GM12878 (cell line): Measurements from ENCODE around the gene TSC2. TPM values are rescaled to one million over a fixed set of nuclear protein-coding genes. Genes with fewer than 3 reads are reported as not detected.

Source experiments
- ATAC-seq: fragments of 200-7000 bp; cut with Tn5 transposase; 3 replicates; pipeline ENCODE4 v1.9.1; 2020; ENCODE audit warnings: mild to moderate bottlenecking, moderate library complexity
- BruUV-seq: library from RNA; stranded (reverse); fragments of 400-500 nt; replicated peaks from 2 replicates; lab custom pipeline; 2021; lab: Mats Ljungman, UMichigan
- CTCF ChIA-PET: fragments of 300-600 bp; sonication (Branson Sonifier 250); formaldehyde crosslinking; extraction: SDS; loops from one replicate; lab custom pipeline; 2021; ENCODE audit warnings: inconsistent platforms; lab: Yijun Ruan, JAX
- POLR2A ChIA-PET: fragments of 350-600 bp; formaldehyde crosslinking; extraction: SDS; loops from one replicate; lab custom pipeline; 2021; ENCODE audit warnings: inconsistent platforms; lab: Charles Lee
- RAD21 ChIA-PET: fragments of 300-600 bp; sonication (Branson Sonifier 250); formaldehyde crosslinking; loops from one replicate; lab custom pipeline; 2023; ENCODE audit warnings: antibody characterized with exemption; ENCODE audit not compliant: unreplicated experiment; lab: Charles Lee
- SMC1A ChIA-PET: fragments of 300-600 bp; sonication (Branson Sonifier 250); formaldehyde crosslinking; loops from one replicate; lab custom pipeline; 2023; ENCODE audit not compliant: unreplicated experiment, uncharacterized antibody; lab: Charles Lee
- DNase-seq: peaks from one replicate; pipeline ENCODE4 v3.0.0-alpha.2; 2011; ENCODE audit warnings: low read depth, low spot score
- FAIRE-seq: peaks from 3 replicates; lab custom pipeline; 2011; peaks lifted over from hg19 to GRCh38; lab: Jason Lieb, UNC
- H2AFZ ChIP-seq: 2 replicates; pipeline ENCODE4 v1.6.0; 2011; ENCODE audit warnings: low read depth, low read length, control low read depth; ENCODE audit not compliant: control insufficient read depth
- H3K27ac ChIP-seq: 2 replicates; pipeline ENCODE4 v1.5.1; 2011; ENCODE audit warnings: control low read depth; ENCODE audit not compliant: control insufficient read depth, insufficient read depth
- H3K27me3 ChIP-seq, 2 experiments: replicated peaks in 1 of 2; 2 replicates each; pipeline versions ENCODE4 v1.6.0 to v1.6.1; 2011; ENCODE audit warnings: low read length in 1 of 2; ENCODE audit not compliant: control insufficient read depth in 2 of 2, insufficient read depth in 2 of 2
- H3K36me3 ChIP-seq, 2 experiments: 2 replicates each; pipeline ENCODE4 v1.5.1; 2011; ENCODE audit warnings: low read length in 1 of 2; ENCODE audit not compliant: control insufficient read depth in 2 of 2, insufficient read depth in 2 of 2
- H3K4me1 ChIP-seq: 2 replicates; pipeline ENCODE4 v1.6.1; 2011; ENCODE audit warnings: mild to moderate bottlenecking, low read length, moderate library complexity, mixed read lengths; ENCODE audit not compliant: control insufficient read depth, insufficient read depth
- H3K4me2 ChIP-seq: 2 replicates; pipeline ENCODE4 v1.6.0; 2011; ENCODE audit warnings: control low read depth; ENCODE audit not compliant: control insufficient read depth, insufficient read depth
- H3K4me3 ChIP-seq: fragments of 200-600 bp; sonication (generic); 2 replicates; pipeline ENCODE4 v1.5.1; 2016
- H3K79me2 ChIP-seq: 2 replicates; pipeline ENCODE4 v1.6.0; 2011; ENCODE audit warnings: low read length; ENCODE audit not compliant: control insufficient read depth, insufficient read depth
- H3K9ac ChIP-seq: 2 replicates; pipeline ENCODE4 v1.8.0; 2011; ENCODE audit warnings: low read length, control low read depth, mixed read lengths; ENCODE audit not compliant: control insufficient read depth, insufficient read depth
- H3K9me3 ChIP-seq: replicated peaks from 3 replicates; pipeline ENCODE4 v1.5.1; 2011; ENCODE audit warnings: mild to moderate bottlenecking, low read length; ENCODE audit not compliant: control insufficient read depth, insufficient read depth
- H4K20me1 ChIP-seq: 2 replicates; pipeline ENCODE4 v1.6.0; 2011; ENCODE audit not compliant: control insufficient read depth, insufficient read depth
- CHD4 ChIP-seq: fragments of 200-600 bp; sonication (generic); IDR thresholded peaks from 2 replicates; pipeline ENCODE4 v1.6.1; 2016; ENCODE audit warnings: mild to moderate bottlenecking
- CREM ChIP-seq: IDR thresholded peaks from 2 replicates; pipeline ENCODE4 v1.6.1; 2014; ENCODE audit warnings: antibody characterized with exemption, low read depth
- RCOR1 ChIP-seq: conservative IDR thresholded peaks from 2 replicates; pipeline ENCODE4 v1.6.1; 2012; ENCODE audit warnings: low read depth, low read length, improper control_type of control experiment
- RELB ChIP-seq: fragments of 450-650 bp; IDR thresholded peaks from 2 replicates; pipeline ENCODE4 v1.6.1; 2017; ENCODE audit warnings: low read depth, mild to moderate bottlenecking, moderate library complexity
- RFX5 ChIP-seq: IDR thresholded peaks from 2 replicates; pipeline ENCODE4 v1.6.1; 2011; ENCODE audit warnings: low read depth, low read length, improper control_type of control experiment
- WGBS: methylation state at CpG from one replicate; pipeline ENCODE4 v1.1.6; 2016; ENCODE audit warnings: low lambda C conversion rate; ENCODE audit not compliant: insufficient replicate concordance, insufficient coverage; ENCODE audit errors: missing lambda C conversion rate; 5-methylcytosine and 5-hydroxymethylcytosine counted together
- in situ Hi-C: fragments of 300-500 bp; cut with MboI; formaldehyde crosslinking; loops from 9 replicates; pipeline ENCODE4 v1.14.3; 2018; ENCODE audit warnings: mixed read lengths
- intact Hi-C: fragments of 100-400 bp; cut with micrococcal nuclease; formaldehyde crosslinking; loops from one replicate; pipeline ENCODE4 v1.14.2; 2022; ENCODE audit not compliant: unreplicated experiment
- polyA plus RNA-seq, 11 experiments: library from polyadenylated mRNA; depleted of rRNA in 4 of 11; unstranded in 6 of 11; stranded (reverse) in 5 of 11; fragments of >200 nt; fragmentation: Nextera tagmentation in 4 of 11; fragmentation: Illumina TruSeq in 1 of 11; extraction: Ambion mirVana in 4 of 11; extraction: Trizol in 1 of 11; gene quantifications; 1 replicate in 1 of 11; 2 replicates in 10 of 11; pipeline versions ENCODE4 v1.2.1 to v1.2.3, GENCODE V29; 2011 to 2016; ENCODE audit warnings: inconsistent platforms in 2 of 11, missing spikeins in 2 of 11, low read depth in 1 of 11
- total RNA-seq, 4 experiments: library from RNA; depleted of rRNA in 3 of 4; stranded (reverse); fragments of >200 nt in 3 of 4; fragmentation: Illumina TruSeq in 1 of 4; extraction: Trizol in 1 of 4; gene quantifications; 2 replicates each; pipeline versions ENCODE4 v1.2.1 to v1.2.3, GENCODE V29; 2013 to 2021

Gene TSC2
- total and polyA plus RNA-seq, 10 of the 15 experiments (the other 5 are each of a cell fraction or from before 2014, with no cell fraction given) = 1.6 to 77.0 (median 21.6) TPM

GRCh38 chr16:2024032-2024420 lies 23.8 kb upstream of the TSC2 start (continued):
- no peak for TF ChIP-seq RCOR1
- TF ChIP-seq CHD4 = no peak
- no peak for TF ChIP-seq RELB

GRCh38 chr16:2025251-2025650 lies 22.5 kb upstream of the TSC2 start:
- ATAC-seq (no peak), DNase-seq (no peak), FAIRE-seq (no peak)
- BruUV-seq = no TSS peak
- Histone ChIP-seq H3K4me1 (peaks cover 7% of the 10 kb centered on the region), H4K20me1 (peaks cover 5% of the 10 kb centered on the region; the same call in 1 of the 2 replicates), H2AFZ (no peak overlapping the region), H3K9me3 (no peaks in the 10 kb centered on the region), H3K79me2 (no peaks in the 10 kb centered on the region), H3K27ac (no peak overlapping the region), H3K36me3 (no peaks in the 10 kb centered on the region), H3K9ac (no peak overlapping the region), H3K27me3 (peaks cover 11 to 14% of the 10 kb centered on the region in 2 experiments), H3K4me3 (no peak overlapping the region), H3K4me2 (no peak overlapping the region)
- ChIA-PET POLR2A (interaction anchor here (1.5 kb wide), 1 partner anchor 115 kb away, joined by 3 read pairs; no protein-coding TSS in a partner anchor), SMC1A (interaction anchor here (1.0 kb wide), 1 partner anchor 115 kb away, joined by 4 read pairs; no protein-coding TSS in a partner anchor), RAD21 (no interaction called here), CTCF (interaction anchor here (1.0 to 4.4 kb wide), 2 partner anchors 115 to 130 kb away, joined by 3 to 79 read pairs; partner anchors contain the start of gene TRAF7)
- intact Hi-C loops = no loop called here
- TF ChIP-seq RFX5 = no peak
- TF ChIP-seq CREM = no peak
- WGBS = 71% methylated on average over 12 of the region's 14 CpGs
- in situ Hi-C loops = no loop called here
